Retina (tissue), 1 donor: ENCODE results near the gene DAB1.

Experiments
- DNase-seq: peaks from one replicate; pipeline ENCODE4 v3.0.0-alpha.2; 2016

The DAB1 gene

GRCh38 chr1:57063406-57064125 is 360.3 kb downstream of the DAB1 start:
- DNase-seq = no peak

GRCh38 chr1:57061369-57061768 is 362.5 kb downstream of the DAB1 start:
- no peak for DNase-seq

GRCh38 chr1:57060451-57060850 is 363.4 kb downstream of the DAB1 start:
- no peak for DNase-seq

- DNase-seq = no peak
Observed at GRCh38 chr1:57058652-57059501, 365.0 kb downstream of the DAB1 start.

- DNase-seq = no peak
Observed at GRCh38 chr1:57048856-57049255, 375.0 kb downstream of the DAB1 start.

- DNase-seq = no peak
Observed at GRCh38 chr1:57046462-57046861, 377.4 kb downstream of the DAB1 start.

- no peak for DNase-seq
Observed at GRCh38 chr1:57041901-57042300, 382.0 kb downstream of the DAB1 start.

- no peak for DNase-seq
Observed at GRCh38 chr1:57040811-57041210, 383.0 kb downstream of the DAB1 start.

GRCh38 chr1:57036641-57037579 is 386.9 kb downstream of the DAB1 start:
- DNase-seq = no peak

- no peak for DNase-seq
Observed at GRCh38 chr1:57034713-57035112, 389.1 kb downstream of the DAB1 start.

- no peak for DNase-seq
Observed at GRCh38 chr1:57033222-57034001, 390.4 kb downstream of the DAB1 start.

GRCh38 chr1:57026624-57027354 is 397.1 kb downstream of the DAB1 start:
- no peak for DNase-seq

- peak; percentile 64 for DNase-seq
Observed at GRCh38 chr1:57024855-57025254, 399.0 kb downstream of the DAB1 start.

- DNase-seq = no peak
Observed at GRCh38 chr1:57024428-57024827, 399.4 kb downstream of the DAB1 start.

GRCh38 chr1:57020216-57020615 is 403.6 kb downstream of the DAB1 start:
- DNase-seq = no peak

GRCh38 chr1:57019236-57019839 is 404.5 kb downstream of the DAB1 start:
- peak; percentile 18 for DNase-seq

- no peak for DNase-seq
Observed at GRCh38 chr1:57018119-57018518, 405.7 kb downstream of the DAB1 start.

GRCh38 chr1:57017717-57018116 is 406.1 kb downstream of the DAB1 start:
- DNase-seq = no peak

- no peak for DNase-seq
Observed at GRCh38 chr1:57017200-57017599, 406.7 kb downstream of the DAB1 start.

GRCh38 chr1:57015071-57015470 is 408.8 kb downstream of the DAB1 start:
- no peak for DNase-seq

GRCh38 chr1:57013522-57013921 is 410.3 kb downstream of the DAB1 start:
- DNase-seq = no peak
